NCI-H187 treated with DMSO at 0.1 percent for 48 hours (cell line): ENCODE data around the gene PYGB.

Experiments used
- DNase-seq: peaks from one replicate; lab custom pipeline; 2025; lab: John Stamatoyannopoulos, UW

The PYGB gene

GRCh38 chr20:25247956-25248785, at the start of gene PYGB:
TSS of gene PYGB (plus strand) at chr20:25248085. CDS start at chr20:25248179, 94 bp downstream.
- peak; percentile 8 for DNase-seq

GRCh38 chr20:25198663-25199383, 49.1 kb upstream of the PYGB start:
- no peak for DNase-seq

GRCh38 chr20:25199473-25200260, 48.2 kb upstream of the PYGB start:
- no peak for DNase-seq

- no peak for DNase-seq
Observed at GRCh38 chr20:25203089-25203488, 44.8 kb upstream of the PYGB start.

- DNase-seq = no peak
Observed at GRCh38 chr20:25203871-25204320, 44.0 kb upstream of the PYGB start.

GRCh38 chr20:25204550-25205276, 43.2 kb upstream of the PYGB start:
- DNase-seq = no peak

- DNase-seq = no peak
Observed at GRCh38 chr20:25205277-25206062, 42.4 kb upstream of the PYGB start.

- DNase-seq = no peak
Observed at GRCh38 chr20:25206063-25206403, 41.9 kb upstream of the PYGB start.

- no peak for DNase-seq
Observed at GRCh38 chr20:25206548-25206947, 41.3 kb upstream of the PYGB start.

GRCh38 chr20:25207149-25207959, 40.5 kb upstream of the PYGB start:
- no peak for DNase-seq

- DNase-seq = no peak
Observed at GRCh38 chr20:25207960-25208534, 39.8 kb upstream of the PYGB start.

- DNase-seq = no peak
Observed at GRCh38 chr20:25209400-25209799, 38.5 kb upstream of the PYGB start.

- DNase-seq = no peak
Observed at GRCh38 chr20:25209911-25210310, 38.0 kb upstream of the PYGB start.

- DNase-seq = no peak
Observed at GRCh38 chr20:25211273-25211672, 36.6 kb upstream of the PYGB start.

GRCh38 chr20:25212242-25212641, 35.6 kb upstream of the PYGB start:
- DNase-seq = no peak

GRCh38 chr20:25213566-25214425, 34.1 kb upstream of the PYGB start:
- no peak for DNase-seq

GRCh38 chr20:25214426-25214790, 33.5 kb upstream of the PYGB start:
- DNase-seq = no peak

GRCh38 chr20:25214819-25215218, 33.1 kb upstream of the PYGB start:
- no peak for DNase-seq

- no peak for DNase-seq
Observed at GRCh38 chr20:25215521-25215920, 32.4 kb upstream of the PYGB start.
